GM21825 (cell line): ENCODE data around the gene ARHGEF28.

ENCODE experiments used
- ATAC-seq: cut with Tn5 transposase; IDR thresholded peaks from one replicate; pipeline ENCODE4 v1.9.1; 2021; ENCODE audit warnings: mild to moderate bottlenecking, moderate library complexity; ENCODE audit not compliant: unreplicated experiment

ARHGEF28 gene, protein sequence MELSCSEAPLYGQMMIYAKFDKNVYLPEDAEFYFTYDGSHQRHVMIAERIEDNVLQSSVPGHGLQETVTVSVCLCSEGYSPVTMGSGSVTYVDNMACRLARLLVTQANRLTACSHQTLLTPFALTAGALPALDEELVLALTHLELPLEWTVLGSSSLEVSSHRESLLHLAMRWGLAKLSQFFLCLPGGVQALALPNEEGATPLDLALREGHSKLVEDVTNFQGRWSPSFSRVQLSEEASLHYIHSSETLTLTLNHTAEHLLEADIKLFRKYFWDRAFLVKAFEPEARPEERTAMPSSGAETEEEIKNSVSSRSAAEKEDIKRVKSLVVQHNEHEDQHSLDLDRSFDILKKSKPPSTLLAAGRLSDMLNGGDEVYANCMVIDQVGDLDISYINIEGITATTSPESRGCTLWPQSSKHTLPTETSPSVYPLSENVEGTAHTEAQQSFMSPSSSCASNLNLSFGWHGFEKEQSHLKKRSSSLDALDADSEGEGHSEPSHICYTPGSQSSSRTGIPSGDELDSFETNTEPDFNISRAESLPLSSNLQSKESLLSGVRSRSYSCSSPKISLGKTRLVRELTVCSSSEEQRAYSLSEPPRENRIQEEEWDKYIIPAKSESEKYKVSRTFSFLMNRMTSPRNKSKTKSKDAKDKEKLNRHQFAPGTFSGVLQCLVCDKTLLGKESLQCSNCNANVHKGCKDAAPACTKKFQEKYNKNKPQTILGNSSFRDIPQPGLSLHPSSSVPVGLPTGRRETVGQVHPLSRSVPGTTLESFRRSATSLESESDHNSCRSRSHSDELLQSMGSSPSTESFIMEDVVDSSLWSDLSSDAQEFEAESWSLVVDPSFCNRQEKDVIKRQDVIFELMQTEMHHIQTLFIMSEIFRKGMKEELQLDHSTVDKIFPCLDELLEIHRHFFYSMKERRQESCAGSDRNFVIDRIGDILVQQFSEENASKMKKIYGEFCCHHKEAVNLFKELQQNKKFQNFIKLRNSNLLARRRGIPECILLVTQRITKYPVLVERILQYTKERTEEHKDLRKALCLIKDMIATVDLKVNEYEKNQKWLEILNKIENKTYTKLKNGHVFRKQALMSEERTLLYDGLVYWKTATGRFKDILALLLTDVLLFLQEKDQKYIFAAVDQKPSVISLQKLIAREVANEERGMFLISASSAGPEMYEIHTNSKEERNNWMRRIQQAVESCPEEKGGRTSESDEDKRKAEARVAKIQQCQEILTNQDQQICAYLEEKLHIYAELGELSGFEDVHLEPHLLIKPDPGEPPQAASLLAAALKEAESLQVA (N-terminal part only)

DNA sequence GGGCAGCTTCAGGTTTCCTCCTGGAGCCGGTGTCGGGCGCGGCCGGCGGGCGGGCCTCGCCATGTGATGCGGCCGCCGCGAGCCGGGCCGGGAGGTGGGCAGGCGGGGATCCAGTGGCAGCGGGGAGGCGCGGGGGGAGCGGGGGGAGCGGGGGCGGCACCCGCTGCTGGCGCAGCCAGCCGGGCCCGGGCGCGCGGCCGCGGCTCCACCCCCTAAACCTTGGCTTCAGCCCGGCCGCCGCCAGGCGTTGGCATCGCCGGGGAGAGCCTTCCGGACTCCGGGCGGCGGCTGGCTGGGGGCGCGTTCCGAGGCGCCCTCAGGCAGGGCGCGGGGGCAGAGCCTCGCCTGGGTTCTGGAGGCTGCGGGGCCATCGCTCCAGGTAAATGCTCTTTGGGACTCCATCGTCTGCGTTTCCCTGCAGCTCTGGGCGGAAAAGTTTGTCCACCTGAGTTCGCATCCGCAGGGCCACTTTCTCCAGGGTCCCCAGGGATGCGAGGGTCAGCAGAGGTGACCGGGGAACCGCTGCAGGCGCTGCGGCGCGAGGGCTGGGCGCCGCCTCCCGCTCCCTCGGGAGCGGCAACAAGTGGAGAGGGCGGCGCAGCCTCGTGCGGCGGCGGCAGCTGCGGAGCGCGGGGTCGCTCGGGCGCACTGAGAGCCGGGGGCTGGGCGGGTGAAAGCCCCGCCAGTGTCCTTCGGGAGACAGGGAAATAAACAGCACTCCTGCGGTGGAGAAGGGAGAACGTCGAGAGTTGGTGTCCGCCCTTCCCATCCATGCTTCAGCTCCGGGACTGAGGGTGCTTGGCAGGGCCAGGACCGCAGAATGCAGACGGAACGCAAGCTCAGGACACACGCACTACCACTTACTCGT lies at the start of gene ARHGEF28:
Gene ARHGEF28, plus strand, starts transcription at position 253 of the 868 bp plus-strand sequence. CDS start 58,656 bp downstream, outside the sequence.
- ATAC-seq, result no peak

DNA sequence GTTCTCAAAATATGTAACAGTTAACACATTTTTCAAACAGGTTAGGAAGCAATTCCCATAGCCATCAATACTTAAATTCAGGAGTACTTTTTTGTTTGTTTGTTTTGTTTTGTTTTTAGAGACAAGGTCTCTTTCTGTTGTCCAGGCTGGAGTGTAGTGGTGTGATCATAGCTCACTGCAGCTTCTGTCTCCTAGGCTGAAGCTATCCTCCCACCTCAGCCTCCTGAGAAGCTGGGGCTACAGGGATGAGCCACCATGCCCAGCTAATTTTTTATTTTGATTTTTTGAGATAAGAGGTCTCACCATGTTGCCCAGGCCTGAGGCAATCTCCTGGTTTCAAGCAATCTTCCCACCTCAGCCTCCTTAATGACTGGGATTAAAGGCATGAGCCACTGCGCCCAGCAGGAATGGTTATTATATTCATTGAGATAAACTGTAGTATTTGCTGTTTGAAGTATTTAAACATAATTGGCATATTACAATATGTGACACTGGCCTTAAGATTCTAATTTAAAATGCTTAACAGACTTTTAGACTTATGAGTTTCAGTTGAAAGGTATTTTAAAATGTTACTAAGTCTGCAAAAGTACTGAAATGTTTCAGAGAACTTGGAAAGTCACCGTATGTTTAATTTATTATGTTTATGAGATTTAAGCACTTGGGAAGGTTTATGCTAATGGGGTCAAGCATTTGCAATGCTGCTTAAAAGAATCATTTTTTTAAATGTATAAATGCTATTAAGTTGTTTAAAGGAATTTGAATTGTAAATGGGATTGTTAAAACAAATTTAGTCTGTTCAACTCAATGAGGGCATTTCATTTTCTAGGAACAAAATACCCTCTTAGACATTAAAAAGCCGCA lies 43.5 kb upstream of the ARHGEF28 start:
- ATAC-seq, result no peak

DNA sequence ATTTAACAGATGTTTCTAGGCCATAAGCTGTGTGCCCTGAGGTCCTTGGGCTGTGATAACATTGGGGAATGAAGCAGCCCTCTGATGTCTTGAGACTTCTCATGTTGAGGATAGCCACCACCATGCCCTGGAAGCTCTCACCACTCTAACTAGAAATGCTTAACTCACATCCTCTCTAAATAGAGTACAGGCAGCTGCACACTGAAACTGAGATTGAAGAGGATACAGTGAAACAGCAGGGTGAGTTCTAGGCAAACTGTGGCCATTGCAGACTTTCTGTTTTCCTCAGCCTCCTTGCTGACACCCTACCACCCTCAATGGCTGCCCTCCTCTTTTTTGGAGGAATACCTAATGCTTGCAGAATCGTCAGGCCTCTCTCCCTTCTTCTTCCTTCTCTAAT lies 38.1 kb upstream of the ARHGEF28 start:
- peak; percentile 84 for ATAC-seq

DNA sequence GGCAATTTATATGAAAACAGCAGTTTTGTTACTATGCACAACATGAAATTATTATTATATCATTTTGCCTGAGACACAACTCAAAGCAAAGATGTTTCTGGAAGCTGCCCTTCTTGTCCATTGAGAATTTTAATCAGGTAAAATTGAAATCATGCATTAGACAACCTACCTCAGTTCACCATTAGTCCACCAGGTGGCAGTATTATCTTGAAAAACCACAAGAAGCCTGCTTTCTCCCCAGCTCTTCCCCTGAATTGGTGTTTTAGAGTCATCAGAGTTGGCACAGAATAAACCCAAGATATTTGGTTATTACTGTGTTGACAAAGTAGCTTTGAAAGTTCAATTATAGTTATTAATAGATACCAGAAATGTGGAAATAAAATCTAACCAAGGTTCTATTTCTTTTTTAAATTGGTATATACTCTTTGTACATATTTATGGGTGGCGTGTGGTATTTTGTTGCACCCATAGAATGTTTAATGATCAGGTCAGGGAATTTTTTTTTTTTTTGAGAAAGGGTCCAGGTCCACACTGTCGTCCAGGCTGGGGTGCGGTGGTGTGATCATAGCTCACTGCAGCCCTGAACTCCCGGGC lies 34.8 kb upstream of the ARHGEF28 start:
- ATAC-seq, result no peak

DNA sequence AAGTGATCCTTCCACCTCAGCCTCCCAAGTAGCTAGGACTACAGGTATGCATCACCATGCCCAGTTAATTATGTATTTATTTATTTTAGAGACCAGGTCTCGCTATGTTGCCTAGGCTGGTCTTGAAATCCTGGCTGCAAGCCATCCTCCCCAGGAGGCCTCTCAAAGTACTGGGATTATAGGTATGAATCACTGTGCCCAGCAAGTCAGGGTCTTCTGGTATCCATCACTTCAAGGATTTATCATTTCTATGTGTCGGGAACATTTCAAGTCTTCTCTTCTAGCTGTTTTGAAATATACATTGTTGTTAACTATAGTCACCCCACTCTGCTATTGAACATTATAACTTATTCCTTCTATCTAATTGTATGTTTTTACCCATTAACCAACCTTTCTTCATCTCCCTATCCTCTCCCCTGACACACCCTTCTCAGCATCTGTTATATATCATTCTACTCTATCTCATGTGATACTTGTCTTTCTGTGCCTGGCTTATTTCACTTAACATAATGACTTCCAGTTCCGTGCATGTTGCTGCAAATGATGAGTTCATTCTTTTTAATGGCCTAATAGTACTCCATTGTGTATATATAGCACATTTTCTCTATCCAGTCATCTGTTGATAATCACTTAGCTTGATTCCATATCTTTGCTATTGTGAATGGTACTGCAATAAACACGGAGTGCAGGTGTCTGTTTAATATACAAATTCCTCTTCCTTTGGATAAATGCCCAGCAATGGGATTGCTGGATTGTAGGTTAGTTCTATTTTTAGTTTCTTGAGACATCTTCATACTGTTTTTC lies 34.1 kb upstream of the ARHGEF28 start:
- ATAC-seq, result no peak

DNA sequence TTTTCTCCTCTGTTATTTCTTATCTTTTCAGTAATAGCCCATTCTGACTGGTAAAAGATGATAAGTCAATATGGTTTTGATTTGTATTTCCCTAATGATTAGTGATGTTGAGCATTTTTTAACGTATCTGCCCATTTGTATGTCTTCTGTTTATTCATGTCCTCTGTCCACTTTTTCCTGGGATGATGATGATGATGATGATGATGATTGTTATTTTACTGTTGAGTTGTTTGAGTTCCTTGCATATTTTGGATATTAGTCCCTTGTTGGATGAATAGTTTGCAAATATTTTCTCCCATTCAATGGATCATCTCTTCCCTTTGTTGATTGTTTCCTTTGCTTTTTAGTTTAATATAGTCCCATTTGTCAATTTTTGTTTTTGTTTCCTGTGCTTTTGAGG lies 33.4 kb upstream of the ARHGEF28 start:
- no peak for ATAC-seq

DNA sequence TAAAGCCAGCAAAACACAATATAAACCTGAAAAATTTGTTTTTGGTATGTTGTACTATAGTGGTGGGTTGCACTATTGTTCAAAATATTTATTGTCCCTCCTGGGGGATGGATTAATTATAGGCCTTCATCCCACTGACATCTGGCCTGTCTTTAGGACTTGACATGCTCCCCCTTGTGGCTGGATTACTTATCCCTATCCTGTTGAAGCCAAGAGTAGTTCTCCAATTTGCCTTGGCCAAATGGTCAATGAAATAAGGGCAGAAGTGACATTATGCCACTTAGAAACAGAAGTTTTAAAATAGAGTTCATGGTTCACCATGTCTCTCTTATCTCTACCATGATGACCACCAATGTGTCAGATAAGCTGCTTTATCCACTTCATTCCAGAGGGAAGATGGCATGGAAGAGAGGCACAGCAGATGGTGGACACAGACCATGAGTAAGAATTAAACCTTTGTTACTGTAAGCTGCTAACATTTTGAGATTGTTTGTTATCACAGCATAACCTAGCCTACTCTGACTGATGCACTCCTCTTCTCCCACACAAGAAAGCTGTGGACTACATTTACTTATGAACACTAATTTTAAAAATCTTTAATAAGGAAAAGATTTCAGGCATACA lies 29.2 kb upstream of the ARHGEF28 start:
- no peak for ATAC-seq

DNA sequence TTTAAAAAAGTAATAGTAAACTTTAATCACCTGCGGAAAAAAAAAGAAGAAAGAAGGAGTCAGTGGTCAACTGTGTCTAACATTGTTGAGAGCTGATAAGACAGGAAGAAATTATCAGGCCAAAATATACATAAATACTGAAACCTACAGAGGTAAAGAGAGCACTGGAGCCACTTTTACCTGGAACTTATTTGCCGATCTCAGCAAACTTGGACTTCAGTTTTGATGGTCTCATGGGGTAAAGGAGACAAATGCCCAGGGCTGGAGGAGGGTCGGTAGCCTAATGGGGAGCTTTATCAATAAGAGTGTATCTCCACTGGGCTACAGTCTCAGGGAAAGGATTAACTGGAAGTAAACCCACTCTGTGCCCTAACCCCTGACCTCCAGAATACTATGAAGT lies 26.6 kb upstream of the ARHGEF28 start:
- no peak for ATAC-seq

DNA sequence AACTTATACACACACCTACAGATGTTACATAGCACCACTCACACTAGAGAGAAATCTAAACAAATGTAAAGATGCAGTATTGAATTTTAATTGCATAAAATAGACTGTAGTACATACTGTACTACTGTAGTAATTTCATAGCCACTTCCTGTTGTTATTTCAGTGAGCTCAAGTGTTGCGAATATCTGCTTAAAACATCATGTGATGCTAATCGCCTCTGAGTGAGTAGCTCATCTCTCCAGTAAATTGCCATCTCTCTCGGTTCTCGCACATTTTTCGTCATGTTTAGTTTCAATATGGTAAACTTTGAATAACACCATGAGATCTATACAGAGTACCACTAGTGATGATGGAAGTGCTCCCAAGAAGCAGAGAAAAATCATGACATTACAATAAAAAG lies 22.0 kb upstream of the ARHGEF28 start:
- no peak for ATAC-seq

DNA sequence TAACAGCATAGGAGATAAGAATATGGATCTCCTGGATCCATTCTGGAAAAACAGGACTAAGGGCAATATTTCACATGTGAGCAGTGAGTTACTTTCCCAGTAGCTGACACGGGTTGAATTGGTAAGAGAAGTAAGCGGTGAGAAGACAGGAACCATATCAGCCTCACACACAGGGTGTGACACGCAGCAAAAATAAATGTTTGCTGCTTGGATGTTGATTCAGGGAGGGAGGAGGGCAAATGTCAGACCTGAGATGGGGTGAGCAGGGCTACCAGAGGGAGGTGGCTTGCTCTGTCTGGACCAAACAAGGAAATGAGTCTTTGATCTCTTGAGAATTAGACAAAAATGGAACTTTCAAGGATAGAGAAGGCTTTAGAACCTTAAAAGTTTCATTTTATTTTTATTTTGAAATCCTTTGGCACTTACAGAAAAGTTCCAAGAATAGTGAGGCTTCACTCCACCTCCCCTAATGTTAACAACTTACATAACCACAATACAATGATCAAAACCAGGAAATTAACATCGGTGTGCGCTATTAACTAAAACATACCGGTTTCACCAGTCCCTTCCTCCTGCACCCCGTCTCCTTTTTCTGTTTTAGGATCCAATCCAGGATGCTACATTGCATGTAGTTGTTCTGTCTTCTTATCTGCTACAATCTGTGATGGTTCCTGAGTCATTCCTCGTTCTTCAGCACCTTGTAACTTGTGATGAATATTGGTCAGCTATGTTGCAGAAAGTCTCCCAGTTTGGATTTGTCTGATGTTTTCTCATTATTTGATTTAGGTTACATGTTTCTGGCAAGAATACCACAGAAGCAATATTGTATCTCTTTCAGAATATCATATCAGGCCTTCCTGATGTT lies 20.5 kb upstream of the ARHGEF28 start:
- ATAC-seq, result no peak

GRCh38 chr5:73606206-73606753 lies 19.7 kb upstream of the ARHGEF28 start:
- ATAC-seq, result no peak

- ATAC-seq, result no peak
Measured at GRCh38 chr5:73607228-73607627, 18.8 kb upstream of the ARHGEF28 start.

DNA sequence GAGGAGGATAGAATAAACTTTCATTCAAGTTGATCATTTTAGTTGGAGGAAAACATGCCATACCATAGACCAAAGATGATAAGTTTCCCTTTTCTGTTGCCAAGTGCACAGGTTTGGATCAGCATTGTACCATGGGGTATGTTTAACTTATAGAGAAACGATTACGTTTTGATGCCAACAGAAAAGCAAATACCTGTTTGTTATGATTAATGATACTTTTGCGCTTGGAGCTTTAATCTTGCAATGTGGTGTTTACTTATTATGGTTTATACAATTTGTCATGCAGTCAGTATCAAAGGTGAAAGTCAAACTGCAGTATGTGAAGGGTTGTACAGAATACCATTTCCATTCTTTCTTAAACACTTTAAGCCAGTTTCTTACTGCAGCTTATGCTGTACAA lies 13.2 kb upstream of the ARHGEF28 start:
- no peak for ATAC-seq

DNA sequence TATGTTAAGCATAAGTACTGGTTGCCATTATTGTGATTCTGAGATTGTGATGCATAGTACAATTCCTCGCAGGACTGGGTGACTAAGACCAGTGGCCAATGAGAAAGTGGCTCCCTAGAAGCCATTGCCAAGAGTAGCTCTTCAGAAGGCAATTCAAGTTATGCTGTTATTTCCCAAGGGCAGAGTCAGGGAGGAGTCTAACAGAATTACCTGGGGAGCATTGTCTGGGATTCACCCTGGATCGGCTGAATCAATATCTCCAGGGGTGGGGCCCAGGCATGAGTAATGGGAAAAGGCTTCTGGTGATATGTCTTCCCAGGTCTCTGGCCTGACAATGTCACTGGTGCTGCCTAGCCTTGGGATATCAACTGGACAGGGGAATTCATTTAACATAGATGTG lies 10.9 kb upstream of the ARHGEF28 start:
- ATAC-seq, result no peak

- ATAC-seq, result no peak
Measured at GRCh38 chr5:73615947-73616346, 10.0 kb upstream of the ARHGEF28 start.

- no peak for ATAC-seq
Measured at GRCh38 chr5:73617510-73618279, 8.3 kb upstream of the ARHGEF28 start.
